Fibroblast of lung (primary cell): ENCODE data around the gene FAM83E.

Source experiments
- EZH2 ChIP-seq: IDR thresholded peaks from 2 replicates; pipeline ENCODE4 v1.5.1; 2012; ENCODE audit warnings: low read length, control low read depth, mild to moderate bottlenecking; ENCODE audit errors: missing control alignments
- TF ChIP-seq, protein P1 (sequence below), 2 donors: IDR thresholded peaks in 1 of 2; conservative IDR thresholded peaks in 1 of 2; 1 replicate in 1 of 2; 2 replicates in 1 of 2; pipeline ENCODE4 v1.5.1; 2011 to 2012; ENCODE audit warnings: low read length in 2 of 2, control low read depth in 1 of 2, inconsistent platforms in 1 of 2, low read depth in 1 of 2, mild to moderate bottlenecking in 1 of 2

DNA sequence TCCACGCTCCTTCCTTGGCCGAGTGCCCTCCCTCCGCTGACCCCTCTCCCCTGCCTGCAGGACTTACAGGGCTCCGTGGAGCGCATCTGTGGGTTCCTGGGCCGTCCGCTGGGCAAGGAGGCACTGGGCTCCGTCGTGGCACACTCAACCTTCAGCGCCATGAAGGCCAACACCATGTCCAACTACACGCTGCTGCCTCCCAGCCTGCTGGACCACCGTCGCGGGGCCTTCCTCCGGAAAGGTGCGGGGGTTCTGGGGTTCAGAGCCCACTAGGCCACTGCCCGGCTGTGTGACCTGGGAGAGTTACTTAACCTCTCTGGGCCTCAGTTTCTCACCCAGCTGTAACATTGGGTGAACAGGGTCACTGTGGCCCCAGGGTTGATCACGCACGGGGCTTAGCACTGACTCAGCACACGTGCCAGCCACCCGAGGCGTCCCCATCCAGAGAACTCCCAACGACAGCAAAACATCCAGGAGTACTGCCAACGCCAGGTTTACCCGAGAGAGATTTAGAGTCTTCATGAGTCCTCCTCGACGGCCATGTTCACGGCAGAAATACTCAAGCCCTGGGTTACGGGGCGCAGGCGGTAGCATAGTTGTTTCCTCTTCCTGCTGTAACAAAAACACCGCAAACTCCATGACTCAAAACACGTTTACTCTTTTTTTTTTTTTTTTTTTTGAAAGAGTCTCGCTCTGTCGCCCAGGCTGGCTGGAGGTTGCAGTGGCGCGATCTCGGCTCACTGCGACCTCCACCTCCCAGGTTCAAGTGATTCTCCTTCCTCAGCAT lies 18.0 kb downstream of the FAM83E start:
- TF ChIP-seq, protein P1, sequence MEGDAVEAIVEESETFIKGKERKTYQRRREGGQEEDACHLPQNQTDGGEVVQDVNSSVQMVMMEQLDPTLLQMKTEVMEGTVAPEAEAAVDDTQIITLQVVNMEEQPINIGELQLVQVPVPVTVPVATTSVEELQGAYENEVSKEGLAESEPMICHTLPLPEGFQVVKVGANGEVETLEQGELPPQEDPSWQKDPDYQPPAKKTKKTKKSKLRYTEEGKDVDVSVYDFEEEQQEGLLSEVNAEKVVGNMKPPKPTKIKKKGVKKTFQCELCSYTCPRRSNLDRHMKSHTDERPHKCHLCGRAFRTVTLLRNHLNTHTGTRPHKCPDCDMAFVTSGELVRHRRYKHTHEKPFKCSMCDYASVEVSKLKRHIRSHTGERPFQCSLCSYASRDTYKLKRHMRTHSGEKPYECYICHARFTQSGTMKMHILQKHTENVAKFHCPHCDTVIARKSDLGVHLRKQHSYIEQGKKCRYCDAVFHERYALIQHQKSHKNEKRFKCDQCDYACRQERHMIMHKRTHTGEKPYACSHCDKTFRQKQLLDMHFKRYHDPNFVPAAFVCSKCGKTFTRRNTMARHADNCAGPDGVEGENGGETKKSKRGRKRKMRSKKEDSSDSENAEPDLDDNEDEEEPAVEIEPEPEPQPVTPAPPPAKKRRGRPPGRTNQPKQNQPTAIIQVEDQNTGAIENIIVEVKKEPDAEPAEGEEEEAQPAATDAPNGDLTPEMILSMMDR (conservative IDR thresholded peaks at IDR 0.05 in 1 of 2, IDR thresholded peaks at IDR 0.05 in 1 of 2; ENCODE audit: low read depth in 1 of 2, low read length in 2 of 2) = no peak
- no peak for TF ChIP-seq EZH2
